HG03342 (cell line): ENCODE measurements around the gene VEPH1.

ENCODE experiments used
- ATAC-seq: cut with Tn5 transposase; IDR thresholded peaks from one replicate; pipeline ENCODE4 v1.9.1; 2021; ENCODE audit warnings: mild to moderate bottlenecking, moderate library complexity; ENCODE audit not compliant: unreplicated experiment

Gene VEPH1

GRCh38 chr3:157275832-157276231 is 227.4 kb downstream of the VEPH1 start:
- ATAC-seq = no peak

GRCh38 chr3:157274644-157275137 is 228.5 kb downstream of the VEPH1 start:
- ATAC-seq = no peak

GRCh38 chr3:157271283-157271882 is 231.8 kb downstream of the VEPH1 start:
- ATAC-seq = no peak

GRCh38 chr3:157268026-157268425 is 235.2 kb downstream of the VEPH1 start:
- no peak for ATAC-seq

GRCh38 chr3:157265931-157266330 is 237.3 kb downstream of the VEPH1 start:
- ATAC-seq = no peak

- no peak for ATAC-seq
Observed at GRCh38 chr3:157263027-157263426, 240.2 kb downstream of the VEPH1 start.

GRCh38 chr3:157261000-157261399 is 242.2 kb downstream of the VEPH1 start:
- ATAC-seq = no peak

- ATAC-seq = no peak
Observed at GRCh38 chr3:157259825-157260224, 243.4 kb downstream of the VEPH1 start.

- ATAC-seq = no peak
Observed at GRCh38 chr3:157257101-157257500, 246.1 kb downstream of the VEPH1 start.

GRCh38 chr3:157255797-157256196 is 247.4 kb downstream of the VEPH1 start:
- no peak for ATAC-seq

- ATAC-seq = no peak
Observed at GRCh38 chr3:157251685-157252084, 251.5 kb downstream of the VEPH1 start.

- no peak for ATAC-seq
Observed at GRCh38 chr3:157249606-157250005, 253.6 kb downstream of the VEPH1 start.

- no peak for ATAC-seq
Observed at GRCh38 chr3:157248590-157249422, 254.4 kb downstream of the VEPH1 start.

- ATAC-seq = no peak
Observed at GRCh38 chr3:157247391-157247790, 255.8 kb downstream of the VEPH1 start.

GRCh38 chr3:157242836-157243235 is 260.4 kb downstream of the VEPH1 start:
- no peak for ATAC-seq

- ATAC-seq = no peak
Observed at GRCh38 chr3:157241599-157241998, 261.6 kb downstream of the VEPH1 start.

GRCh38 chr3:157240408-157240807 is 262.8 kb downstream of the VEPH1 start:
- ATAC-seq = no peak

- peak; percentile 100 for ATAC-seq
Observed at GRCh38 chr3:157239082-157239704, 264.0 kb downstream of the VEPH1 start.

GRCh38 chr3:157238457-157238856 is 264.8 kb downstream of the VEPH1 start:
- ATAC-seq = no peak

GRCh38 chr3:157237886-157238285 is 265.3 kb downstream of the VEPH1 start:
- no peak for ATAC-seq

GRCh38 chr3:157235291-157235690 is 267.9 kb downstream of the VEPH1 start:
- no peak for ATAC-seq

- no peak for ATAC-seq
Observed at GRCh38 chr3:157233923-157234322, 269.3 kb downstream of the VEPH1 start.
